Activated naive CD4-positive, alpha-beta T cell treated with anti-CD3 and anti-CD28 coated beads, Interleukin-2, amount 10 ng/mL, durations not matched to agents 7 days and 5 days (primary cell): ENCODE results near the gene RPS6KC1.
"Not testable (repeated sequence)": the region's sequence is repeated elsewhere in the genome, so short reads cannot be mapped to it uniquely, and the experiment has no call there.

Experiments
- CTCF ChIA-PET: fragments of 350-600 bp; sonication (Branson Sonifier 250); formaldehyde crosslinking; loops from one replicate; lab custom pipeline; 2021; ENCODE audit warnings: antibody characterized with exemption; lab: Charles Lee
- DNase-seq: peaks from one replicate; pipeline ENCODE4 v3.0.0-alpha.2; 2020
- H3K27ac Mint-ChIP-seq: one replicate; pipeline ENCODE4 v1.8.0; 2021; ENCODE audit warnings: mild to moderate bottlenecking, moderate library complexity, mixed read lengths
- H3K27me3 Mint-ChIP-seq: one replicate; pipeline ENCODE4 v1.8.0; 2021; ENCODE audit warnings: mild to moderate bottlenecking, mixed read lengths
- H3K36me3 Mint-ChIP-seq: one replicate; pipeline ENCODE4 v1.8.0; 2021; ENCODE audit warnings: mixed read lengths
- H3K4me1 Mint-ChIP-seq: one replicate; pipeline ENCODE4 v1.8.0; 2021; ENCODE audit warnings: mixed read lengths
- H3K4me3 Mint-ChIP-seq: one replicate; pipeline ENCODE4 v1.8.0; 2021; ENCODE audit warnings: mild to moderate bottlenecking, moderate library complexity, mixed read lengths
- H3K9me3 Mint-ChIP-seq: one replicate; pipeline ENCODE4 v1.8.0; 2021; ENCODE audit warnings: mixed read lengths

The RPS6KC1 gene

DNA sequence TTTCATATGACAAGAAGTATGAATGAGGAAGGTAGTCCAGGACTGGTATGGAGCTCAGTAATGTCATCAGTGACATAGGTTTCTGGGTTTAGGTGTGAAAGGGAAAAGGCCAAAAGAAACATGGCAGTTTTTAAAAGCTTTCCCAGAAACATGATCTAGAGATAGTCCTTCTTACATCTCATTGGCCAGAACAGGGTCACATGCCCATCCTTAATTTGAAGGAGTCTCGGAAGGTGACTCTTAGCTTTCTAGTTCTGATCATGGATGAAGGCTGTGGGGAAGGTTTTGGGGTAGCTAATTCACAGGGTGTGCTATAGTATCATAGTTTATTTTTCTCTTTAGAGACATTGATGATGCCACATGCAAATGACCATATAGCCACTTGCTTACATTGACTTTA lies 55.3 kb downstream of the RPS6KC1 start:
- Mint-ChIP-seq H3K27ac (no peak overlapping the region), H3K4me3 (no peak overlapping the region), H3K36me3 (peaks cover 4% of the 10 kb centered on the region), H3K27me3 (no peaks in the 10 kb centered on the region), H3K9me3 (no peaks in the 10 kb centered on the region), H3K4me1 (peaks cover 8% of the 10 kb centered on the region)
- CTCF ChIA-PET, result interaction anchor here (0.7 to 1.4 kb wide), 3 partner anchors 13 to 268 kb away, joined by 3 read pairs; no protein-coding TSS in a partner anchor
- DNase-seq, result no peak

DNA sequence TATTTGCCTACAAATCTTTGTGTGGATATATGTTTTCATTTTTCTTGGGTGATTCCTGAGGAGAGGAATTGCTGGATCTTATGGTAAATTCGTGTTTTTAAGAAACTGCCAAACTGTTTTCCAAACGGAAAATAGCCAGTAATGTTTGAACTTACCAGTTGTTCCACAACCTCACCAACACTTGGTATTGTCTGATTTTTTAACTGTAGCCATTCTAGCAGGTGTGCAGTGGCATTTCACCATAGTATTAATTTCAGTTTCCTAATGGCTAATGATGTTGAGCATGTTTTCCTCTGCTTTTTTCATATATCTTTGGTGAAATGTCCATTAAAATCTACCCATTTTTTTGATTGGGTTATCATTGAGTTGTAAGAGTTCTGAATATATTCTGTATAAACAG lies 56.6 kb downstream of the RPS6KC1 start:
- Mint-ChIP-seq H3K4me1 (peaks cover 8% of the 10 kb centered on the region), H3K9me3 (no peaks in the 10 kb centered on the region), H3K36me3 (peaks cover 4% of the 10 kb centered on the region), H3K27me3 (no peaks in the 10 kb centered on the region), H3K27ac (peak overlapping the region; percentile 8), H3K4me3 (no peak overlapping the region)
- DNase-seq, result no peak
- CTCF ChIA-PET, result interaction anchor here (1.0 kb wide), 1 partner anchor 18 kb away, joined by 3 read pairs; no protein-coding TSS in a partner anchor

DNA sequence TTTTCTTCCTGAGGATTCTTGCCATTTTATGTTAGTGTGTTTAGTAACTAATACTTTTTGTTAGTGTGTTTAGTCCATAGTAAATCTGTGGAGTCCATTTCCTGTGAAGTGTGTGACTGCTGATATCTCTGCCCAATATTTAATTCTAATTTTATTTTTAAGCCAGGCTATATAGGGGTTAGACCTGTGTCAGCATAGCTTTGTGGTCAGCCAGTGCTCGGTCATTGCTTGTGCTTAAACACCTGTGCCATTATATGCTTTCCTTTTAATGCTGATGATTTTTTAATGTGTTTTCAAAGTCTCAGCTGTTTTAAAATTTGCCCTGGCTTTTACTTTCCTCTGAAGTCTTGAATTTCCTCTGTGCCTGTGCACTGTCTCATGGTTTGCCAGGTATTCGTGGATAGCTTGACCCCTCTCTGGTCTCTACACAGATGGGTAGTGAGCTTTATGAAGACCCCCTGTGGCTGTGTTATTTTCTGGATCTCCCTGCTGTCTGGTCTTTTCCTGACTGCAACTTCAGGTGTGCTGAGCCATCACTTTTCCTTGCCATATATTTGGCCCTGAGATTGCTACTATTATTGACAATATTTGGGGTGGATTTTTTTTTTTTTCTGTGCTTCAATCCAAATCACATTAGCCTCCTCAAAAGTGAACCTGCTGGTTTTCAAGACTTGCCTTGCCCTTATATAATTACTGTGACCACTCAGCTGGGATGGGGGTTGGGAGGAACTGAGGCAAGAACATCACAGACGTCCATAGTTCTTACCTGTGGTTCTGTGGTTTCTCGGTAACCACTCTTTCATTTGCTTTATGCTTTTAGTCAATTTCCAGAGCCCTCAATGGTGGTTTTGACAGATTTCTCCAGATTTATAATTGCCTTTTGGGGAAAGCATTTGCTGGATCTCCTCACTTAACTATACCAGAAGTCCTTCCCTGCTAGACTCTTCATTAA lies 59.6 kb downstream of the RPS6KC1 start:
- Mint-ChIP-seq H3K27me3 (no peaks in the 10 kb centered on the region), H3K4me1 (peaks cover 8% of the 10 kb centered on the region), H3K4me3 (no peak overlapping the region), H3K9me3 (no peaks in the 10 kb centered on the region), H3K27ac (no peak overlapping the region), H3K36me3 (peaks cover 4% of the 10 kb centered on the region)
- CTCF ChIA-PET, result interaction anchor here (1.7 kb wide), 1 partner anchor 13 kb away, joined by 5 read pairs; no protein-coding TSS in a partner anchor
- DNase-seq, result no peak

DNA sequence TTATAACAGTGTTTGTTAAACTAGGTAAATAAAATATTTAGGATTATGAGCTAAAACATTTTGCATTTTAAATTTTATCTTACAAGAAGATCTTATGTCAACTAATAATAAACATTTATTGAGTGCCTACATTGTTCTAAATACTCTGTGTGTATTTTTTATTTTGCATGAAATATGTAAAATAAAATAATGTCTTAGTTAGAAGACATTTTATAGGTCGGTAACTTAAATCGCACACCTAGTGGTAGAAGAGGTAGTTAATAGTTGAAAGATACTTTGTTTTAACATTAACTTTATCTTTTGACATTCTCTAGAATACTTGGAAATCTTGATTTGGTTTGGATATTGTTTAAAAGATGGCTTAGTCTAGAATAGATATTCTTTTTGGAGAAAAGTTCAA lies 60.5 kb downstream of the RPS6KC1 start:
- no peak for DNase-seq
- Mint-ChIP-seq H3K36me3 (peaks cover 4% of the 10 kb centered on the region), H3K9me3 (no peaks in the 10 kb centered on the region), H3K27me3 (no peaks in the 10 kb centered on the region), H3K4me1 (peaks cover 8% of the 10 kb centered on the region), H3K4me3 (no peak overlapping the region), H3K27ac (no peak overlapping the region)
- CTCF ChIA-PET, result interaction anchor here (1.1 kb wide), 1 partner anchor 11 kb away, joined by 3 read pairs; no protein-coding TSS in a partner anchor

DNA sequence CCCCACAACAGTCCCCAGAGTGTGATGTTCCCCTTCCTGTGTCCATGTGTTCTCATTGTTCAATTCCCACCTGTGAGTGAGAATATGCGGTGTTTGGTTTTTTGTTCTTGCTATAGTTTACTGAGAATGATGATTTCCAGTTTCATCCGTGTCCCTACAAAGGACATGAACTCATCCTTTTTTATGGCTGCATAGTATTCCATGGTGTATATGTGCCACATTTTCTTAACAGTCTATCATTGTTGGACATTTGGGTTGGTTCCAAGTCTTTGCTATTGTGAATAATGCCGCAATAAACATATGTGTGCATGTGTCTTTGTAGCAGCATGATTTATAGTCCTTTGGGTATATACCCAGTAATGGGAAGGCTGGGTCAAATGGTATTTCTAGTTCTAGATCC lies 61.7 kb downstream of the RPS6KC1 start:
- H3K9me3 Mint-ChIP-seq, H3K4me3 Mint-ChIP-seq, DNase-seq, H3K4me1 Mint-ChIP-seq, H3K27ac Mint-ChIP-seq, H3K36me3 Mint-ChIP-seq, CTCF ChIA-PET, H3K27me3 Mint-ChIP-seq: not testable (repeated sequence)

DNA sequence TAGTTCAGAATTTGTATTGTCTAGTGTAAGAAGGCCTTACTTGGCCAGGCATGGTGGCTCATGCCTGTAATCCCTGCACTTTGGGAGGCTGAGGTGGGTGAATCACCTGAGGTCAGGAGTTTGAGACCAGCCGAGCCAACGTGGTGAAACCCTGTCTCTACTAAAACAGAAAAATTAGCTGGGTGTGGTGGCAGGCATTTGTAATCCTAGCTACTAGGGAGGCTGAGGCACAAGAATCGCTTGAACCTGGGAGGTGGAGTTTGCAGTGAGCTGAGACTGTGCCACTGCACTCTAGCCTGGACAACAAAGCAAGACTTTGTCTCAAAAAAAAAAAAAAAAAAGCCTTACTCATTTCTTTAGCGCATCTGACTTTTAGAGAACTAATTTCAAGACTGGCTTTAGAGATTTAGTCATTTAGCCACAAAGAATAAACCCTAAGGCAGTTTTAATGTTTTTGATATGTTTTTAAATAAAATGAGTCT lies 66.7 kb downstream of the RPS6KC1 start:
- H3K27me3 Mint-ChIP-seq, H3K4me3 Mint-ChIP-seq, H3K36me3 Mint-ChIP-seq, DNase-seq, CTCF ChIA-PET, H3K9me3 Mint-ChIP-seq, H3K27ac Mint-ChIP-seq, H3K4me1 Mint-ChIP-seq: not testable (repeated sequence)

DNA sequence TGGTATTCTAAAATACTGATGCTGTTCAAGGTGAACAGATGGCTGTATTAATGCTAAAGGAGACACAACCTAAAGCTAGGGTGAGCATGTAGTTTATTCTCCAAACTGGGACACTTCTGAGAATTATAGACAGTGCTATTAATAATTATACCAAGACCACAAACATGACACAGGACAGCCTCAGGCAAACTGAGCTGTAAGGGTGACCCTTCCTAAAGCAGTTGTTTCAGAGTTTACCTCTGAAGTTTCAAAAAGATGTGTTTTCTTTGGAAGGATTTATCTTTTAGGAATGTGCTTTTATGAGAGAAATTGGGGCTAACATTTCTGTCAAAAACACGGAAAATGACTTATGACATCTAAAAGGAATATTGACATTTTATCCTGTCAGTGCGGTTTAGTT lies 68.8 kb downstream of the RPS6KC1 start:
- Mint-ChIP-seq H3K27ac (no peak overlapping the region), H3K9me3 (no peaks in the 10 kb centered on the region), H3K4me3 (no peak overlapping the region), H3K4me1 (no peaks in the 10 kb centered on the region), H3K36me3 (no peaks in the 10 kb centered on the region), H3K27me3 (no peaks in the 10 kb centered on the region)
- CTCF ChIA-PET, result interaction anchor here (1.2 kb wide), 1 partner anchor 14 kb away, joined by 3 read pairs; no protein-coding TSS in a partner anchor
- no peak for DNase-seq

DNA sequence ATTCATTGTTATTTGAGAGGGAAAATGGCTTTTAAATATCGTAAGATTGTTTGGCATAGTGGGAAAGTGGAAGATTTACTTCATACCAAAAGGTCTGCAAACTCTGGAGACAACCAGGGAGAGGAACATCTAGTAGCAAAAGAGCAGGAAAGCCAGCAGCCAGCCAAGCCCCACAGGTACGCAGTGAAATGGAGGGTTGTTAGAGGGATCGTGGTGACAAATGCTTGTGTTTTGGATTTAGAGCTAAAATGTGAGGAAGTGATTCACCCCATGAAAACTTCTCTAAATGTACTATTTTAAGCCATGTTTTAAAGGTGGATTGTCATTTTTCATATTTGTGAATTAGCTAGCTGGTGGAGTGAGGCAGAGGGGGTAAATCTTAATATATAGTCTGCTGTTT lies 69.3 kb downstream of the RPS6KC1 start:
- Mint-ChIP-seq H3K4me1 (no peaks in the 10 kb centered on the region), H3K4me3 (no peak overlapping the region), H3K27ac (no peak overlapping the region), H3K27me3 (no peaks in the 10 kb centered on the region), H3K9me3 (no peaks in the 10 kb centered on the region), H3K36me3 (no peaks in the 10 kb centered on the region)
- CTCF ChIA-PET, result no interaction called here
- no peak for DNase-seq

DNA sequence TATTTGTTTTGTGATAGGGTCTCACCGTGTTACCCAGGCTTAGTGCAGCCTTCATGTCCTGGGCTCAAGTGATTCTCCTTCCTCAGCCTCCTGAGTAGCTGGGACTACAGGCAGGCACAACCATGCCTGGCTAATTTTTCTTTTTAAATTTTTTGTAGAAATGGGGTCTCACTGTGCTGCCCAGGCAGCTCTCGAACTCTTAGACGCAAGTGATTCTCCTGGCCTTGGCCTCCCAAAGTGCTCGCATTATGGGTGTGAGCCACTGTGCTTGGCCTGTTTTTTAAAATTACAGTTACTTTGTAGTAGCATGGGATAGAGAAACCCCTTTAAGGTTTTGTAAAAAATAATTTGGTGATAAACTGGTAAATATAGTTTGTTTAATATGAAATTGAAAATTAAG lies 69.9 kb downstream of the RPS6KC1 start:
- Mint-ChIP-seq H3K27me3 (no peaks in the 10 kb centered on the region), H3K4me3 (no peak overlapping the region), H3K27ac (no peak overlapping the region), H3K36me3 (no peaks in the 10 kb centered on the region), H3K4me1 (no peaks in the 10 kb centered on the region), H3K9me3 (no peaks in the 10 kb centered on the region)
- no peak for DNase-seq
- CTCF ChIA-PET, result no interaction called here

DNA sequence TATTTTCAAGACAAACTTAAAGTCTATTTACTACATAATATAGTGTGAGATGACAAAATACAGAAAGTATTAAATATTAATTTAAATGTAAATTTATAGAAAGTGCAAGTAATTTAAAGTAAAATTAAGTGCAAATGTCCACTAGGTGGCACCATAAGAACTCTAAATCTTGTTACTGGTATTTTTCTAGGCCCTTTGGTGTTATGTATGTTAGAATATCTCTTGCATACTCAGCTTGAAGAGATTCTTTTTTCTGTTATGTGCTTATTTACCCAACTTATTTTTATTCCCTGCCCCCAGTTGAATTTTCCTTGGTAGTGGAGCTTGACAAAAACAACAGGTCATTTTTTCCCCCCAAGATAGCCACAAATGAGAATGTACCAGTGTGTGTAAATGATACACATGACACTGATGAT lies 71.5 kb downstream of the RPS6KC1 start:
- H3K4me1 Mint-ChIP-seq, result no peaks in the 10 kb centered on the region
- no peaks in the 10 kb centered on the region for H3K36me3 Mint-ChIP-seq
- H3K4me3 Mint-ChIP-seq, result no peak overlapping the region
- no peak overlapping the region for H3K27ac Mint-ChIP-seq
- CTCF ChIA-PET, result interaction anchor here (0.6 to 2.5 kb wide), 7 partner anchors 11 to 1000 kb away, joined by 3 to 6 read pairs (median 5); no protein-coding TSS in a partner anchor
- H3K9me3 Mint-ChIP-seq, result no peaks in the 10 kb centered on the region
- H3K27me3 Mint-ChIP-seq, result no peaks in the 10 kb centered on the region
- no peak for DNase-seq

DNA sequence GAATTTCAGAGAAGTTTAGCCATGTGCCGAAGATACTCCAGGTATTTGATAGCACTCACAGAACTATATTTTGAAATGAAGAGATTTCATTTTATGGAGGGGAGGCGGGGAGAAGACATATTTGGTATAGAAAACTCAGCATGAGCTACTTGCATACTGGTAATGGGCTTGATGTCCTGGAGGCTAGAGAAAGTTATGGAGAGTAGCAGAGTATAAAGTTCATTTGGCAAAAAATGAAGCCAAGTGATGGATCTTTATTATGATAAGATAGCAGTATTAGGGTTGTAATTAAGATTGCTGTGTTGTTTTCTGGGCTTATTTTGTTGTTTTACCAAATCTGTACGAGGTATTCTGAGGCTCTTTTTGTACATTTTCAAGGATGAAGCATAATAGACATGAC lies 72.0 kb downstream of the RPS6KC1 start:
- Mint-ChIP-seq H3K4me1 (no peaks in the 10 kb centered on the region), H3K4me3 (no peak overlapping the region), H3K27me3 (no peaks in the 10 kb centered on the region), H3K9me3 (no peaks in the 10 kb centered on the region), H3K36me3 (no peaks in the 10 kb centered on the region), H3K27ac (no peak overlapping the region)
- CTCF ChIA-PET, result interaction anchor here (0.6 to 2.5 kb wide), 7 partner anchors 10 to 1000 kb away, joined by 3 to 6 read pairs (median 5); no protein-coding TSS in a partner anchor
- no peak for DNase-seq

DNA sequence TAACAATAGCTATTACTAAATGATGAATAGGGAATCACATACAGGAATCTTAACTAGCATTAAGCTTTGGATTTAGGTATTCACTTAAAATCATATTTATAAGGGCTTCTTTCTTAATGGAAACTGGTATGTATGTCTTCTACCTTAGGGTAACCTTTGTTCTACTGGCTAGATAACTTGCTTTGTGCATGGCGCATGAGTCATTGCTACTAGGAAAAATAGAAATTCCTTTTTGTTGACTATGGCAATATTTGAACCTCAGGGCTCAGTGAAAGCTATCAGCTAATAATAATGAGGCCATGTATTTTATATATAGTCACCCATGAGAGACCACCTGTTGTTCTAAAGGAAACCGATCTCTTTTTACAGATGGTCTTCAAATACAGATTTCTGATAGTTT lies 72.5 kb downstream of the RPS6KC1 start:
- Mint-ChIP-seq H3K36me3 (no peaks in the 10 kb centered on the region), H3K27ac (no peak overlapping the region), H3K4me3 (no peak overlapping the region), H3K27me3 (no peaks in the 10 kb centered on the region), H3K4me1 (no peaks in the 10 kb centered on the region), H3K9me3 (no peaks in the 10 kb centered on the region)
- DNase-seq, result no peak
- CTCF ChIA-PET, result interaction anchor here (1.2 to 2.5 kb wide), 5 partner anchors 10 to 70 kb away, joined by 3 to 5 read pairs (median 5); no protein-coding TSS in a partner anchor

DNA sequence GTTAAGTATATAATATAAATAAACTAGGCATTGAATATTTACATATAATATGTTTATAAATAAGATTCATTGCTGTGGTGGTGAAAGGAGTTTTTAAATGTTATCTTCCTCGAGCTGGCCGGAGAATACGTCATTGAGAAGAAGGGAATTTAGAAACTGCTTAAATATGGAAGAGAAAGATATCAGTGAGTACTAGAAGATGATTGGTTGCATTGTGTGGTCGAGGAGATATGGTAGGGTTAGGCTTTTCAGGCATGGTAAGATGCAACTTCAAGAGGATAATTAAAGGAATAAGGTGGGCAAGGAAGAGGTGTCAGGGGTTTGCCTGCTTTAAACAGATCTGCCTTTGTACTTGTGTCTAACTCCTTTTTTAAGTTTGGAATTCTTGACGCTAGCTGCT lies 73.5 kb downstream of the RPS6KC1 start:
- Mint-ChIP-seq H3K27ac (no peak overlapping the region), H3K36me3 (no peaks in the 10 kb centered on the region), H3K4me3 (no peak overlapping the region), H3K4me1 (no peaks in the 10 kb centered on the region), H3K27me3 (no peaks in the 10 kb centered on the region), H3K9me3 (no peaks in the 10 kb centered on the region)
- CTCF ChIA-PET, result interaction anchor here (2.5 kb wide), 1 partner anchor 14 kb away, joined by 5 read pairs; no protein-coding TSS in a partner anchor
- no peak for DNase-seq

DNA sequence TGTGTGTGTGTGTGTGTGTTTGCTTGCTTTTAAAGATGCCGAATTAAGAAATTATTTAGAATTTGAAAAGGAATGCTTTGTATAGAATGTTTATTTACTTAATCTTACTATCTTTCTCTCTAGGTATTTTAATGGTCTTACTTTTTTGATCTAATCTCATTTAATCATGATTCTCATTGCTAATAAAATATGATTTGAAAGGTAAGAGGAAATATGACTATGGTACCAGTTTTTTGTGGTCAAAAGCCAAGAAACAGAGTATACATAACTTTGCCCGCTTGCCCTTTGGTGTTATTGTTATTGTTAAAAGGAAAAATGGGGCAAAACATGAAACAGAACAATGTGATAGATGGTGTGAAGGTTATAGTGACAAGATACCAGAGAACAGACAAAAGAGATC lies 74.6 kb downstream of the RPS6KC1 start:
- no peak for DNase-seq
- Mint-ChIP-seq H3K4me3 (no peak overlapping the region), H3K36me3 (no peaks in the 10 kb centered on the region), H3K9me3 (no peaks in the 10 kb centered on the region), H3K27me3 (no peaks in the 10 kb centered on the region), H3K4me1 (no peaks in the 10 kb centered on the region), H3K27ac (no peak overlapping the region)
- CTCF ChIA-PET, result interaction anchor here (1.0 kb wide), 1 partner anchor 18 kb away, joined by 3 read pairs; no protein-coding TSS in a partner anchor
